Endothelial cell of umbilical vein (primary cell): ENCODE measurements around the gene TNFRSF21. TPM values are rescaled to one million over a fixed set of nuclear protein-coding genes. Genes with fewer than 3 reads are reported as not detected.

Experiments
- BruUV-seq: library from RNA; stranded (reverse); fragments of 400-500 nt; replicated peaks from 2 replicates; lab custom pipeline; 2021; lab: Mats Ljungman, UMichigan
- CTCF ChIA-PET: fragments of 300-600, 350-600 bp; sonication (Branson Sonifier 250); formaldehyde crosslinking; loops from one replicate; lab custom pipeline; 2021; ENCODE audit warnings: antibody characterized with exemption, inconsistent platforms; lab: Charles Lee
- POLR2A ChIA-PET: fragments of 300-600, 350-600 bp; sonication (Branson Sonifier 250); formaldehyde crosslinking; loops from one replicate; lab custom pipeline; 2021; ENCODE audit warnings: antibody characterized with exemption, inconsistent platforms; lab: Charles Lee
- DNase-seq: peaks from one replicate; pipeline ENCODE4 v3.0.0-alpha.2; 2011; ENCODE audit warnings: low read depth, low spot score
- FAIRE-seq: peaks from 2 replicates; lab custom pipeline; 2011; peaks lifted over from hg19 to GRCh38; lab: Jason Lieb, UNC
- H2AFZ ChIP-seq: 2 replicates; pipeline ENCODE4 v1.6.0; 2012; ENCODE audit warnings: low read depth, low read length, control low read depth, inconsistent platforms
- H3K27ac ChIP-seq: 2 replicates; pipeline ENCODE4 v1.5.1; 2011; ENCODE audit warnings: low read depth, mild to moderate bottlenecking, control low read depth, low read length, moderate library complexity; ENCODE audit not compliant: insufficient read depth
- H3K27me3 ChIP-seq, 2 experiments: 2 replicates each; pipeline versions ENCODE4 v1.6.0 to v1.6.1; 2011; ENCODE audit warnings: low read length in 2 of 2, mixed read lengths in 1 of 2; ENCODE audit not compliant: control insufficient read depth in 2 of 2, insufficient read depth in 2 of 2
- H3K36me3 ChIP-seq, 2 experiments: 2 replicates in 1 of 2; 3 replicates in 1 of 2; pipeline ENCODE4 v1.5.1; 2011; ENCODE audit warnings: low read length in 2 of 2, mild to moderate bottlenecking in 1 of 2, moderate library complexity in 1 of 2; ENCODE audit not compliant: control insufficient read depth in 2 of 2, insufficient read depth in 2 of 2; ENCODE audit errors: extremely low read depth in 1 of 2
- H3K4me1 ChIP-seq: 3 replicates; pipeline ENCODE4 v1.5.1; 2011; ENCODE audit warnings: mild to moderate bottlenecking, low read length; ENCODE audit not compliant: control insufficient read depth, insufficient read depth; ENCODE audit errors: extremely low read depth
- H3K4me2 ChIP-seq: 2 replicates; pipeline ENCODE4 v1.6.1; 2011; ENCODE audit warnings: low read length, control low read depth, mixed read lengths; ENCODE audit not compliant: insufficient read depth
- H3K4me3 ChIP-seq, 3 experiments: fragments of 200-600 bp in 1 of 3; sonication (generic), shearing (Covaris generic) in 1 of 3; replicated peaks in 1 of 3; 2 replicates each; pipeline ENCODE4 v1.5.1; 2011 to 2016; ENCODE audit warnings: control low read depth in 3 of 3, low read length in 3 of 3, mild to moderate bottlenecking in 2 of 3, inconsistent platforms in 1 of 3, low read depth in 1 of 3, moderate library complexity in 1 of 3; ENCODE audit not compliant: insufficient read depth in 1 of 3
- H3K79me2 ChIP-seq: 2 replicates; pipeline ENCODE4 v1.6.0; 2012; ENCODE audit warnings: low read length, inconsistent platforms; ENCODE audit not compliant: control insufficient read depth, insufficient read depth
- H3K9ac ChIP-seq: replicated peaks from 2 replicates; pipeline ENCODE3; 2011; ENCODE audit warnings: low read length, control low read depth; ENCODE audit not compliant: insufficient read depth; ENCODE audit errors: extremely low read depth
- H3K9me1 ChIP-seq: replicated peaks from 3 replicates; pipeline ENCODE4 v1.6.0; 2011; ENCODE audit warnings: mild to moderate bottlenecking, low read length; ENCODE audit not compliant: control insufficient read depth, insufficient read depth; ENCODE audit errors: extremely low read depth
- H3K9me3 ChIP-seq: replicated peaks from 2 replicates; pipeline ENCODE4 v1.5.1; 2012; ENCODE audit warnings: low read length, inconsistent platforms; ENCODE audit not compliant: control insufficient read depth, insufficient read depth
- H4K20me1 ChIP-seq: replicated peaks from 2 replicates; pipeline ENCODE3; 2011; ENCODE audit warnings: mild to moderate bottlenecking, low read length; ENCODE audit not compliant: control insufficient read depth, insufficient read depth; ENCODE audit errors: extremely low read depth
- EZH2 ChIP-seq: IDR thresholded peaks from 2 replicates; pipeline ENCODE4 v1.6.1; 2012; ENCODE audit warnings: borderline replicate concordance, low read depth, mild to moderate bottlenecking, moderate library complexity, low read length, inconsistent platforms; ENCODE audit not compliant: severe bottlenecking
- FOS ChIP-seq: IDR thresholded peaks from 2 replicates; pipeline ENCODE4 v1.6.1; 2011; ENCODE audit warnings: mild to moderate bottlenecking, low read length, moderate library complexity, borderline replicate concordance; ENCODE audit not compliant: insufficient read depth
- GATA2 ChIP-seq: IDR thresholded peaks from 2 replicates; pipeline ENCODE4 v1.7.0; 2011; ENCODE audit warnings: low read depth, mild to moderate bottlenecking, moderate library complexity, mixed read lengths, low read length; ENCODE audit not compliant: insufficient read length, insufficient read depth
- JUN ChIP-seq: IDR thresholded peaks from 2 replicates; pipeline ENCODE4 v1.6.1; 2011; ENCODE audit warnings: borderline replicate concordance, low read depth; ENCODE audit not compliant: insufficient read length, insufficient read depth
- MYC ChIP-seq: IDR thresholded peaks from one replicate; pipeline ENCODE4 v1.6.1; 2011; ENCODE audit warnings: mild to moderate bottlenecking, low read depth, low read length
- POLR2A ChIP-seq: IDR thresholded peaks from 2 replicates; pipeline ENCODE4 v1.6.1; 2012; ENCODE audit warnings: low read depth, mild to moderate bottlenecking, control low read depth, low read length
- POLR2AphosphoS5 ChIP-seq: IDR thresholded peaks from 2 replicates; pipeline ENCODE4 v1.6.1; 2012; ENCODE audit warnings: low read depth, mild to moderate bottlenecking, control low read depth, low read length, moderate library complexity; ENCODE audit not compliant: insufficient read depth
- dilution Hi-C: fragments of 300-500 bp; cut with MboI; formaldehyde crosslinking; loops from one replicate; pipeline ENCODE4 v1.15.0; 2019; ENCODE audit warnings: low sequenced_read_pairs; ENCODE audit not compliant: extremely low pct_ligation_motif_present
- intact Hi-C: fragments of 100-400 bp; cut with micrococcal nuclease; formaldehyde crosslinking; loops from one replicate; pipeline ENCODE4 v1.10.0; 2022
- polyA plus RNA-seq, 4 experiments: library from polyadenylated mRNA; depleted of rRNA in 3 of 4; stranded (reverse) in 3 of 4; unstranded in 1 of 4; fragments of >200 nt; gene quantifications; 2 replicates each; pipeline versions ENCODE4 v1.2.1 to v1.2.3, GENCODE V29; 2011 to 2012; ENCODE audit warnings: missing spikeins in 1 of 4
- total RNA-seq: library from RNA; stranded (reverse); gene quantifications from 2 replicates; pipeline ENCODE4 v1.2.3, GENCODE V29; 2021
- TF ChIP-seq, protein P1 (sequence below): IDR thresholded peaks from 2 replicates; pipeline ENCODE4 v1.6.1; 2011; ENCODE audit not compliant: insufficient read depth, insufficient read length
- TF ChIP-seq, protein P2 (sequence below), 2 donors: IDR thresholded peaks; 1 replicate in 1 of 2; 2 replicates in 1 of 2; pipeline ENCODE4 v1.5.1; 2011; ENCODE audit warnings: low read length in 2 of 2, mild to moderate bottlenecking in 2 of 2, moderate library complexity in 2 of 2, control low read depth in 1 of 2, inconsistent platforms in 1 of 2, low read depth in 1 of 2; ENCODE audit not compliant: insufficient read depth in 1 of 2; ENCODE audit errors: extremely low read depth in 1 of 2

Gene TNFRSF21
- total and polyA plus RNA-seq, 2 donors (not counting 3 experiments of a cell fraction or from before 2014, with no cell fraction given), result 26.0 to 40.6 TPM

DNA sequence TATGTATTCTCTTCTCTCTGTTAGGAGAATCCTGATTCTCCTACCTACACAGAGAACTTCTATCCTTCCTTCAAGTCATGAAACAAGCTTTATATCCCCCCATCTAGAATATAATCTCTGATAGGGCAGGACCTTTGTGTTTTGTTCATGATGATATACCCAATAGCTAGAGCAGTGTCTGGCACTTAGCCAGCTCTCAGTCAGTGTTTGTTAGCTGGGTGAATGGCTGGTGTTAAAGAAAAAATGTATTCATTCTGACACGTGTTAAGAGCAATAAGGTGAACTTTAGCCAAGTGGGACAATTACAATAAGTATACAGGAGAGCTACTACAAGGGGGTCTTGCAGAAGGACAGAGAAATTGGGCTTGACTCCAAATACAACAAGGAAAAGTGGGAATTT, 34.3 kb upstream of the TNFRSF21 start:
- CTCF ChIA-PET, result interaction anchor here (1.6 kb wide), 1 partner anchor 10 kb away, joined by 4 read pairs; no protein-coding TSS in a partner anchor
- Histone ChIP-seq H3K4me2 (no peak overlapping the region), H3K9me1 (no peaks in the 10 kb centered on the region), H2AFZ (no peak overlapping the region), H3K4me3 (no peak overlapping the region), H3K79me2 (no peaks in the 10 kb centered on the region), H3K4me1 (no peaks in the 10 kb centered on the region), H3K27me3 (peaks cover 4% of the 10 kb centered on the region in 2 experiments), H3K9me3 (no peaks in the 10 kb centered on the region), H4K20me1 (no peaks in the 10 kb centered on the region), H3K9ac (no peak overlapping the region), H3K36me3 (no peaks in the 10 kb centered on the region), H3K27ac (no peak overlapping the region)
- intact Hi-C loops, result no loop called here
- TF ChIP-seq, protein P1, sequence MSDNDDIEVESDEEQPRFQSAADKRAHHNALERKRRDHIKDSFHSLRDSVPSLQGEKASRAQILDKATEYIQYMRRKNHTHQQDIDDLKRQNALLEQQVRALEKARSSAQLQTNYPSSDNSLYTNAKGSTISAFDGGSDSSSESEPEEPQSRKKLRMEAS, result no peak
- TF ChIP-seq FOS (no peak), POLR2A (no peak), POLR2AphosphoS5 (no peak), JUN (no peak), GATA2 (no peak), MYC (no peak), EZH2 (no peak)
- TF ChIP-seq, protein P2, sequence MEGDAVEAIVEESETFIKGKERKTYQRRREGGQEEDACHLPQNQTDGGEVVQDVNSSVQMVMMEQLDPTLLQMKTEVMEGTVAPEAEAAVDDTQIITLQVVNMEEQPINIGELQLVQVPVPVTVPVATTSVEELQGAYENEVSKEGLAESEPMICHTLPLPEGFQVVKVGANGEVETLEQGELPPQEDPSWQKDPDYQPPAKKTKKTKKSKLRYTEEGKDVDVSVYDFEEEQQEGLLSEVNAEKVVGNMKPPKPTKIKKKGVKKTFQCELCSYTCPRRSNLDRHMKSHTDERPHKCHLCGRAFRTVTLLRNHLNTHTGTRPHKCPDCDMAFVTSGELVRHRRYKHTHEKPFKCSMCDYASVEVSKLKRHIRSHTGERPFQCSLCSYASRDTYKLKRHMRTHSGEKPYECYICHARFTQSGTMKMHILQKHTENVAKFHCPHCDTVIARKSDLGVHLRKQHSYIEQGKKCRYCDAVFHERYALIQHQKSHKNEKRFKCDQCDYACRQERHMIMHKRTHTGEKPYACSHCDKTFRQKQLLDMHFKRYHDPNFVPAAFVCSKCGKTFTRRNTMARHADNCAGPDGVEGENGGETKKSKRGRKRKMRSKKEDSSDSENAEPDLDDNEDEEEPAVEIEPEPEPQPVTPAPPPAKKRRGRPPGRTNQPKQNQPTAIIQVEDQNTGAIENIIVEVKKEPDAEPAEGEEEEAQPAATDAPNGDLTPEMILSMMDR (IDR thresholded peaks at IDR 0.05; ENCODE audit: extremely low read depth in 1 of 2, insufficient read depth in 1 of 2, low read depth in 1 of 2, low read length in 2 of 2), result no peak
- FAIRE-seq (no peak), DNase-seq (peak; percentile 7)
- dilution Hi-C loops, result no loop called here
- BruUV-seq, result no TSS peak
- POLR2A ChIA-PET, result no interaction called here
